GM12872 (cell line): ENCODE data around the gene ACTRT3.

Experiments used
- TF ChIP-seq, protein P1 (sequence below): IDR thresholded peaks from 3 replicates; pipeline ENCODE4 v1.5.1; 2011; ENCODE audit warnings: low read depth, mild to moderate bottlenecking, low read length, moderate library complexity; ENCODE audit not compliant: insufficient read depth

Gene ACTRT3

GRCh38 chr3:169722724-169723123, 46.6 kb downstream of the ACTRT3 start:
- TF ChIP-seq, protein P1, sequence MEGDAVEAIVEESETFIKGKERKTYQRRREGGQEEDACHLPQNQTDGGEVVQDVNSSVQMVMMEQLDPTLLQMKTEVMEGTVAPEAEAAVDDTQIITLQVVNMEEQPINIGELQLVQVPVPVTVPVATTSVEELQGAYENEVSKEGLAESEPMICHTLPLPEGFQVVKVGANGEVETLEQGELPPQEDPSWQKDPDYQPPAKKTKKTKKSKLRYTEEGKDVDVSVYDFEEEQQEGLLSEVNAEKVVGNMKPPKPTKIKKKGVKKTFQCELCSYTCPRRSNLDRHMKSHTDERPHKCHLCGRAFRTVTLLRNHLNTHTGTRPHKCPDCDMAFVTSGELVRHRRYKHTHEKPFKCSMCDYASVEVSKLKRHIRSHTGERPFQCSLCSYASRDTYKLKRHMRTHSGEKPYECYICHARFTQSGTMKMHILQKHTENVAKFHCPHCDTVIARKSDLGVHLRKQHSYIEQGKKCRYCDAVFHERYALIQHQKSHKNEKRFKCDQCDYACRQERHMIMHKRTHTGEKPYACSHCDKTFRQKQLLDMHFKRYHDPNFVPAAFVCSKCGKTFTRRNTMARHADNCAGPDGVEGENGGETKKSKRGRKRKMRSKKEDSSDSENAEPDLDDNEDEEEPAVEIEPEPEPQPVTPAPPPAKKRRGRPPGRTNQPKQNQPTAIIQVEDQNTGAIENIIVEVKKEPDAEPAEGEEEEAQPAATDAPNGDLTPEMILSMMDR: no peak
